Hematopoietic multipotent progenitor cell treated with erythropoietin and hydrocortisone succinate and interleukin-3 and kit ligand, for 15 days (in vitro differentiated cells): Measurements from ENCODE around the gene ATP5F1D.

Experiments
- DNase-seq: peaks from one replicate; pipeline ENCODE4 v3.0.0-alpha.2; 2015; ENCODE audit warnings: low spot score

Gene ATP5F1D

GRCh38 chr19:1270854-1271527, 29.4 kb downstream of the ATP5F1D start:
- DNase-seq, result no peak

GRCh38 chr19:1271528-1272422, 30.2 kb downstream of the ATP5F1D start:
- DNase-seq, result no peak

- DNase-seq, result no peak
Observed at GRCh38 chr19:1272423-1273262, 31.1 kb downstream of the ATP5F1D start.

DNA sequence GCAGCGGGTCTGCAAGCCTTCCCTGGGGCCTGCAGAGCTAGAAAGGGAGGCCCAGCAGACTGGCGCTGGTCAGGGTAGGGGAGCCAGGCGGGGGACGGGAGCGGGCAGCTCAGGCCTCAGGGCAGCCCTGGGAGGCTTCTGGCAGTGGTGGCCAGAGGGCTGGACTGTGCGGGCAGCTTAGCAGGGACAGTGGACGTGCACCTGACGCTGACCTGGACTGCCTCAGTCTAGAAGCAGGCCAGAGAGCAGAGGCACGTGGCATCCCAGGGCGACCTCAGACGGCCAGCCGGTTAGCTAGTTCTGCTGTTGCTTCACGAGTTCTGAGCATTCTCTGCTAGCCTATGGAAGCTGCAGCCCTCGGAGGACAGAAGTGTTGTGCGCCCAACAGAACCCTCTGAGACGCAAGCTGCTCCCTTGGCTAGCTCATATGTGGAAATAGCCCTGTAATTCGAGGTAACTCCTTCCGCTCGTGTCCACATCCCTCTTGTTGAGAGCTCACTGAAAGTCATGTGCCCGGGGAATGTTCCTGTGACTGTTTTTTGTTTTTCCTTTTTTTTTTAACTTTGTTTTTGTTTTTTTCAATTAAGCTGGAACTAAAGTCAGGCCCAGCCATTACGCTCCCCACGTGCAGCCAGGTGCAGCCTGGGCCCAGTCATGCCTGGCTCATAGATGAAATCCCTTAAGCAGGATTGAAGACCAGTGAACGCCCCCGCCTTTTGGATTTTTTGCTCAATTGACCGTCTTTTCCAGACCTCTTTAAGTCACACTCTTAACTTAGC, 31.9 kb downstream of the ATP5F1D start:
- DNase-seq, result no peak

GRCh38 chr19:1274081-1274851, 32.7 kb downstream of the ATP5F1D start:
- DNase-seq, result no peak

GRCh38 chr19:1274852-1275259, 33.3 kb downstream of the ATP5F1D start:
- no peak for DNase-seq

DNA sequence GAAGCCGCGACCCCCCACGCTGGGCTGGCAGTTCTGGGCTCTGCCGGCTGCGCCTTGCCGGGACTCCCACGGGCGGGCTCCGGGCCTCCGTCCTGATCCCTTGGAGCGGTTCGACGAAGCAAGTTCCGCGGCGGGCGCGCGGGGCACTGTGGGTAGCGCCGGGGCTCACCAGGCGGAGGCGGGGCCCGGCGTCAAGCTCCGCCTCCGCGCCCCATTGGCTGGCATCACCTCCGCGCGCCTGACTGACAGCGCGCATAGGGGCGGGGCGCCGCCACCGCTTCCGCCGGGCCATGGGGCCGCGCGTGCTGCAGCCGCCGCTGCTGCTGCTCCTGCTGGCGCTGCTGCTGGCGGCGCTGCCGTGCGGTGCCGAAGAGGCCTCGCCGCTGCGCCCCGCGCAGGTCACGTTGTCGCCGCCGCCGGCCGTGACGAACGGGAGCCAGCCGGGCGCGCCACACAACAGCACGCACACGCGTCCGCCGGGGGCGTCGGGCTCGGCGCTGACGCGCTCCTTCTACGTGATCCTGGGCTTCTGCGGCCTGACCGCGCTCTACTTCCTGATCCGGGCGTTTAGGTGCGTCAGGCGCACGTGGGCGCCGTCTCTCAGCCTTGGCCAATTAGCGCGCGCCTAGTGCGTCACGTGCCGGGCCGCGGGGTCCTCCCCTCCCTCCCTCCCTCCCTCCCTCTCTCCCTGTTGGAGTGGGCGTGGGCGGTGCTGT, 33.9 kb downstream of the ATP5F1D start, which contains the start of gene FAM174C:
TSS of gene FAM174C (plus strand) at position 271 of the 716 bp plus-strand sequence. CDS start at position 291, 20 bp downstream.
- peak; percentile 93 for DNase-seq

DNA sequence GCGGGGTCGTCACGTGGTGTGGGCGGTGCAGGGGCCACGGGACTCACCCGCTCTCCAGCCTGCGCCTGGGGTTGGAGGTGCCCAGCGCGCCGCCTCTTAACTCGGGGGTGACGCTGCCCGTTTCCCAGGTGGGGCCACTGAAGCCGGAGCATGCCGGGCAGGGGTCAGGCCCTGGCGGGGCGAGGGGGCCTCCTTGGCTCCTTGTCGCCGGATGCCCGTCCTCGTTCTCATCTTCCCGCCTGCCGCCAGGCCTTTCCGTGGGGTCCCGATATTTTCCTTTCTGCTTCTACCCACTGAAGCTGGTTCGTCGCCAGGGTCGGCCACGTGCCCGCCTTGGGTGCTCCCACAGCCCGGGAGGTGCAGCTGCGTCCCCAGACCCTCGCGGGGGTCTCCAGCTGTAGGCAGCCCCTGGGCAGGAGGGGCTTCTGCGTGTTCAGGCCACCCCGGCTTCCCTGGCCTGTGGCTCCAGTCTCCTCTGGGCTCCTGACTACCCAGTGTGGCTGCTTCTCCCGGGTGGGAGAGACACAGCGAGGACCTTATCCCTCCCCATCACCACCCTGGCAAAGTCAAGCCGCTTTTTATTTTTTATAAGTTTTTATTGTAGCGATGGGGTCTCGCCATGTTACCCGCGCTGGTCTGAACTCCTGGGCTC, 34.6 kb downstream of the ATP5F1D start:
- DNase-seq, result no peak

- no peak for DNase-seq
Observed at GRCh38 chr19:1276628-1277022, 35.1 kb downstream of the ATP5F1D start.

- DNase-seq, result no peak
Observed at GRCh38 chr19:1277061-1277460, 35.5 kb downstream of the ATP5F1D start.

DNA sequence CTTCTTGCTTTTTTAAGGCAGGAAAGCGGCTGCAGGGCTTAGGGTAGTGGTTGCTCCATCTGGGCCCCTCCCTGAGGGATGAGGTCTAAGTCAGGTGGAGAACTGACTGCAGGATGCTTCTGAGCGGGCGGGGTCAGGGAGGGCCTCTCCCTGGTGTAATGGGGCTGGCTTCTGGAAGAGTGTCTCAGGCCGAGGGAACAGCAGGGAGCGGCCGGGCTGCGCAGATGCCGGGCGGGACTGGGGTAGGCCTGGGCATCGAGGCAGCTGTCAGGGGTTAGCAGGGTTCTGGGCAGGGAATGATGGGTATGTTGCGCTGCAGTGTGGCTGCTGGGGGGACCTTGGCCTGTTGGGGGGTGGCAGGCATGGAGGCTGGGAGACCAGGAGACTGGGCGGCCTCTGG, 36.5 kb downstream of the ATP5F1D start:
- DNase-seq, result no peak

DNA sequence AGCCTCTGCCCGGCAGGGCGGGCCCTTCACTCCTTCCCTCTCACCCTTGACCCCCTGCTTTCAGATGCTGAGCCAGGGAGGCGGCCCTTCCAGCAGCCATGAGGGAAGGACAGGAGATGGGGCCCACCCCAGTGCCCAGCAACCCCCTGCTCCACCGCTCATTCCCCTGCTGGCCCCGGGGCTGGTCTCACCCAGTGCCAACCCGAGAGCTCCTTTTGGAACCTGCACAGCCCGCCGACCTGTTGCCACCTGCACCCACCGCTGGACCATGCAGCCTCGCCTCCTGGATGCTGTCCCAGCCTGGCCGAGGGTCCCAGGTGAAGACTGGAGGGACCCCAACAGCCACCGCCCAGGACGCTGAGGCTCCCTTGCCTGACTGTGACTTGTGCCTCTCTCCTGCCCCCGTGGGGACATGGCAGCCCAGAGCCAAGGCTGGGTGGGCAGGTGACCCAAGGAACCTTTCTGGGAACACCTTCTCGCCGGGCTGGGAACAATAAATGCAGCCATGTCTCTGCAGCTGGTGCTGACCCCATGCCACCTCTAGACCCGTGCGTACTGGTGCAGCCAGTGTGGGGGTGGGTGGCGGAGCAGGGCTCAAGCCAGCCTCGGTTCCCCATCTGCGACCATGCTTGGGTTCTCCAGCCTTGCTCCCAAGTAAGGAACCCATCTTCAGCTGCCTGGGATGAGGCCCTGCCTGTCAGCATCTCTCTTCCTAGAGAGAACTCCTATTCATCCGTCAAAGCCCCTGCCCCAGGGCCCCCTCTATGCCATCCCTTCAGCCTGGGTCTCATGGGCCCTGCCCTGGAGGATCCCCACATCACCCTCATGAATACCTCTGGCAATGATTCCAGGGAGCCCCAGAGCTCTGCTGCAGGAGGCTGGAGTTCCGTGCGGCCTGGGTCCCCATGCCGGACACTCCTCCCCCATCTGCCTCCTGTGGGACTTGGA, 37.4 kb downstream of the ATP5F1D start:
- DNase-seq, result no peak

- DNase-seq, result peak; percentile 85
Observed at GRCh38 chr19:1279782-1280341, 38.3 kb downstream of the ATP5F1D start.

DNA sequence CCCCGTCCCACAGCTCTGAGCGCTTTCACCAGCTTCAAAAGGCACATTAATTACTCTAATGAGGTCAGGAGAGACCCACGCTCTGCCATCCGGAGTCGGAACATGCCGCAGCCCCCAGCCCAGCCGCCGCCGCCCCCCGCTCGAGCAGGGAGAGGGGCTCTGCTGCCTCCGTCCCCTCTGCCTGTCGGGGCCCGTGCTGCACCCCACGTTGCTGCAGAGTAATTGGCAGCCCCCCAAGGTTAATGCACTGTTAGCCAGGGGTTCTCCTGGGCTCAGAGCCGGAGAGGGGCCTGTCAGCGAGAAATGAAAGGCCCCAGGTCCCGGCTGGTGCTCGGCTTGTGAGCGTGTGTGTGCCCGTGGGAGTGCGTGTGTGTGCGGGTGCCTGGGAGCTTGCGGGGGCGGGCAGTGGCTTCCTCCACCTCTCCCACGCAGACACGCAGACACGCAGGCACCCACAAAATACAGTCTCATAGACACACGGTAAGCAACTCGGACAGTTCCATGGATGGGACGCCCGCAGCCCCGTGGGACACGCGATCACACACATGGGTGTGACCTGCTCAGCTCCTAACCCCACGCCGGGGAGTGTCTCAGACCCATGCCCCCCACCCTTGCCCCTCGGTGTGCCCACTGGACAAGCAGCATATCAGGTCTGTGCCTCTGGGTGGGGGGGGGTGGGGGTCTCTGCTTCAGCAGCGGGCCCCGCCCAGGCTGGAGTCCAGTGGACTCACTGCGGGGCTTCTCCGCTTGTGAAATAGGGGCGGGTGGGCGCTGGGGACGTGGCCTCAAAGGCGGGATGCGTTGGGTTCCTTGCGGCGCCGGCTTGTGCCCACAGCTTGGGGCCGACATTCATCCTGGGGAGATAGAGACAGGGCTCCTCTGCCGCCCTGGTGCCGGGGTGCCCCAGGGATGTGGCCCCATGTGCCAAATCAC, 39.4 kb downstream of the ATP5F1D start:
- DNase-seq, result no peak

GRCh38 chr19:1281569-1282287, 40.2 kb downstream of the ATP5F1D start:
- DNase-seq, result no peak

- no peak for DNase-seq
Observed at GRCh38 chr19:1282588-1283206, 41.1 kb downstream of the ATP5F1D start.
